Heart left ventricle (tissue), 13 donors: ENCODE results near the gene HK2.

Experiments
- POLR2A ChIP-seq, 2 donors: fragments of 450-650 bp; IDR thresholded peaks; one replicate each; pipeline ENCODE4 v1.6.1; 2017; ENCODE audit warnings: antibody characterized with exemption in 2 of 2, mild to moderate bottlenecking in 2 of 2, moderate library complexity in 2 of 2
- TF ChIP-seq, protein P1 (sequence below), 12 donors: fragments of 200-600 bp; sonication (generic) in 4 of 12; IDR thresholded peaks; one replicate each; pipeline versions ENCODE4 v1.5.0 to v1.8.0; 2018 to 2022; ENCODE audit warnings: antibody characterized with exemption in 12 of 12, mild to moderate bottlenecking in 5 of 12
- donor health status: ischemic (EF 13 %, LVEDD 7.1; RV severe dilation, severe dysfunction).
- donor health status: DM: no; HTN: yes; CAD: no.
- donor health status: DM: no; HTN: no; CAD: no.
- donor health status: ischemic (EF 25% LVEDD 6.9; RV normal size, moderate dysfunction).
- donor health status: ischemic (EF 25% LVEDD 5.7; RV mildly dilated, moderate dysfunction).
- donor health status: ischemic (EF 35%, LVEDD 5.7; RV mildly dilated, moderate dysfunction).
- donor health status: nonischemic (EF 11% LVEDD 7.7; RV severe dilation, severe dysfunction).
- donor health status: DM: yes; HTN: yes; CAD: no.
- donor health status: PGD.
- donor health status: ischemic (EF 29% LVEDD 5.4; RV normal size, mild dysfunction).
- donor health status: nonischemic (EF 23%, LVEDD 6.1; RV moderate dilation, normal function).

DNA sequence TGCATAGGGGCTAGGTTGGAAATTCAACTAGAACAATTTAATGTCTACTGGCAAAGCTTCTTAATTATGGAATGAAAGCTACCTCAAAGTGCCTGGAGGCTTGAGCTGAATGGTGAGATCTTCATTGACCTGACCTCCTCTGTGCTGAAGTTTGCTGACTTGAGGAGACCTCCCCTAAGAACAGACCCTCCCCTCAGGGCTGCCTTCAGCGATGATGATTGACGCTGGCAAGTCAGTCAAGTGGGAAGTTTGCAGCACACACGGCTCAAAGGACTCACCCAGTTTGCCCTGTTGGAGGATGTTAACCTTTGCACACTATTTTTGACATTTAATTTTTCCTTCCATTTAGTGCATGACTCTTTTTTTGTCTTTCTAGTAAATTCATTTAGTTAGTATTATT, 107.4 kb downstream of the HK2 start:
- TF ChIP-seq, protein P1, sequence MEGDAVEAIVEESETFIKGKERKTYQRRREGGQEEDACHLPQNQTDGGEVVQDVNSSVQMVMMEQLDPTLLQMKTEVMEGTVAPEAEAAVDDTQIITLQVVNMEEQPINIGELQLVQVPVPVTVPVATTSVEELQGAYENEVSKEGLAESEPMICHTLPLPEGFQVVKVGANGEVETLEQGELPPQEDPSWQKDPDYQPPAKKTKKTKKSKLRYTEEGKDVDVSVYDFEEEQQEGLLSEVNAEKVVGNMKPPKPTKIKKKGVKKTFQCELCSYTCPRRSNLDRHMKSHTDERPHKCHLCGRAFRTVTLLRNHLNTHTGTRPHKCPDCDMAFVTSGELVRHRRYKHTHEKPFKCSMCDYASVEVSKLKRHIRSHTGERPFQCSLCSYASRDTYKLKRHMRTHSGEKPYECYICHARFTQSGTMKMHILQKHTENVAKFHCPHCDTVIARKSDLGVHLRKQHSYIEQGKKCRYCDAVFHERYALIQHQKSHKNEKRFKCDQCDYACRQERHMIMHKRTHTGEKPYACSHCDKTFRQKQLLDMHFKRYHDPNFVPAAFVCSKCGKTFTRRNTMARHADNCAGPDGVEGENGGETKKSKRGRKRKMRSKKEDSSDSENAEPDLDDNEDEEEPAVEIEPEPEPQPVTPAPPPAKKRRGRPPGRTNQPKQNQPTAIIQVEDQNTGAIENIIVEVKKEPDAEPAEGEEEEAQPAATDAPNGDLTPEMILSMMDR (IDR thresholded peaks at IDR 0.05) = no peak
- TF ChIP-seq POLR2A (IDR thresholded peaks at IDR 0.05) = no peak
